ENCODE measurements around the gene PREX1. TPM values are rescaled to one million over a fixed set of nuclear protein-coding genes. Genes with fewer than 3 reads are reported as not detected.

The PREX1 gene
- total RNA-seq, 4 donors from 2014 or later: 29.5 to 121 (median 40.9) TPM

GRCh38 chr20:48626938-48627736, 200.7 kb downstream of the PREX1 start:
- no peak for ATAC-seq (ENCODE audit: low FRiP score)
- TF ChIP-seq CTCF (IDR thresholded peaks at IDR 0.05): no peak
- no peak for DNase-seq (ENCODE audit: low spot score)

GRCh38 chr20:48626226-48626937, 201.4 kb downstream of the PREX1 start:
- no peak for TF ChIP-seq CTCF (IDR thresholded peaks at IDR 0.05)
- DNase-seq (ENCODE audit: low spot score): no peak

GRCh38 chr20:48625136-48625900, 202.5 kb downstream of the PREX1 start:
- DNase-seq (ENCODE audit: low spot score) (no peak), ATAC-seq (ENCODE audit: low FRiP score) (no peak)
- TF ChIP-seq CTCF (IDR thresholded peaks at IDR 0.05): no peak

More at GRCh38 chr20:48626226-48626937, 201.4 kb downstream of the PREX1 start:
- no peak for ATAC-seq (ENCODE audit: low FRiP score)

GRCh38 chr20:48624315-48625020, 203.3 kb downstream of the PREX1 start:
- TF ChIP-seq CTCF (IDR thresholded peaks at IDR 0.05): no peak
- no peak for ATAC-seq (ENCODE audit: low FRiP score)
- DNase-seq (ENCODE audit: low spot score): no peak

- no peak for DNase-seq (ENCODE audit: low spot score)
- ATAC-seq (ENCODE audit: low FRiP score): no peak
- TF ChIP-seq CTCF (IDR thresholded peaks at IDR 0.05): no peak
Observed at GRCh38 chr20:48623906-48624265, 203.9 kb downstream of the PREX1 start.

GRCh38 chr20:48623176-48623905, 204.5 kb downstream of the PREX1 start:
- DNase-seq (ENCODE audit: low spot score) (no peak), ATAC-seq (ENCODE audit: low FRiP score) (no peak)
- TF ChIP-seq CTCF (IDR thresholded peaks at IDR 0.05): no peak
